ENCODE data around the gene TENM4.

DNA sequence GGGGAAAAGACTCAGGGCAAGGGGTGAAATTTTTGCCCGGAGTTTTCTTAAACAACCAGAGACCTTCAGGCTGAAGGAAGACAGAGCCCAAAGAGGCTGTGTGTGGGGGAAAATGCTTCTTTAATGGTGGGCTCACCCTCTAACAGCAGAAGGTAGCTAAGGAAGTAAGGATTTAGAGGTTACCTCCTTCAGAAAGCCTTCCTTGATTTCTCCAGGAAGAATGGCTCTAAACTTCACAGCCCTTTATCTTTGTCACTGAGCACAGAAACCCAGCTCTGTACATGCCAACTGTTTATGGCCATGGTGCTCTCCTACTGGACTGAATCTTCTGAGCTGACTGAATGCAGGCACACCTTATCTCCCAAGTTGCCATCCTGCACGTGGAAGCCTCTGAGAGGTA is 196.0 kb downstream of the TENM4 start:
- TF ChIP-seq ARNT (IDR thresholded peaks at IDR 0.05) (no peak), LEF1 (IDR thresholded peaks at IDR 0.05; ENCODE audit: borderline replicate concordance) (no peak), BHLHE40 (IDR thresholded peaks at IDR 0.05; ENCODE audit: borderline replicate concordance) (no peak), ZNF384 (IDR thresholded peaks at IDR 0.05) (no peak), TARDBP (IDR thresholded peaks at IDR 0.05) (no peak), FOXM1 (IDR thresholded peaks at IDR 0.05; ENCODE audit: borderline replicate concordance) (no peak), CTBP1 (IDR thresholded peaks at IDR 0.05; ENCODE audit: borderline replicate concordance) (no peak), SP1 (IDR thresholded peaks at IDR 0.05) (no peak), HDGF (IDR thresholded peaks at IDR 0.05; ENCODE audit: borderline replicate concordance) (no peak), L3MBTL2 (conservative IDR thresholded peaks at IDR 0.05) (no peak), FOXA1 (IDR thresholded peaks at IDR 0.05) (no peak)
- TF ChIP-seq, protein P1, sequence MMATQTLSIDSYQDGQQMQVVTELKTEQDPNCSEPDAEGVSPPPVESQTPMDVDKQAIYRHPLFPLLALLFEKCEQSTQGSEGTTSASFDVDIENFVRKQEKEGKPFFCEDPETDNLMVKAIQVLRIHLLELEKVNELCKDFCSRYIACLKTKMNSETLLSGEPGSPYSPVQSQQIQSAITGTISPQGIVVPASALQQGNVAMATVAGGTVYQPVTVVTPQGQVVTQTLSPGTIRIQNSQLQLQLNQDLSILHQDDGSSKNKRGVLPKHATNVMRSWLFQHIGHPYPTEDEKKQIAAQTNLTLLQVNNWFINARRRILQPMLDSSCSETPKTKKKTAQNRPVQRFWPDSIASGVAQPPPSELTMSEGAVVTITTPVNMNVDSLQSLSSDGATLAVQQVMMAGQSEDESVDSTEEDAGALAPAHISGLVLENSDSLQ (IDR thresholded peaks at IDR 0.05) = no peak

All from HEK293T (cell line).